HG03565 (cell line): Measurements from ENCODE around the gene SPATA16.
"Not testable (repeated sequence)": the region's sequence is repeated elsewhere in the genome, so short reads cannot be mapped to it uniquely, and the experiment has no call there.

Source experiments
- ATAC-seq: cut with Tn5 transposase; IDR thresholded peaks from one replicate; pipeline ENCODE4 v1.9.1; 2021; ENCODE audit warnings: mild to moderate bottlenecking, moderate library complexity; ENCODE audit not compliant: unreplicated experiment

SPATA16 gene

DNA sequence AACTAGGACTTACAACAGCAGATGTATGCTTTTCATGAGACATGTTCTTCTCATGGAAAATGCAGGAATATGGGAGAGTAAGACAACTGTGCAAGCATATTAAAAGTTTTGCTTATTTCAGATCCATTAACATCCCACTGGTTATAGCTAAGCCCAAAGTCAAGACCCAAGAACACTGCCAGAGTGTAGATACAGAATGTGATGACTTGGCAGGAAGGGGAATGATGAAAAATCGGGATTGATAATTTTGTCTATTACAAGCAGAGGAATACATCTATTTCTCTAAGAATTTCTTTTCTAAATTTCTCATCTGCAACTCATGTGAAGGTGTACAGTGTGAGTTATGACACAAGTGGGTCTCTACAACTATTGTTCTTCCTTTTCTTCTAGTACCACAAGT, 76.4 kb downstream of the SPATA16 start:
- no peak for ATAC-seq

DNA sequence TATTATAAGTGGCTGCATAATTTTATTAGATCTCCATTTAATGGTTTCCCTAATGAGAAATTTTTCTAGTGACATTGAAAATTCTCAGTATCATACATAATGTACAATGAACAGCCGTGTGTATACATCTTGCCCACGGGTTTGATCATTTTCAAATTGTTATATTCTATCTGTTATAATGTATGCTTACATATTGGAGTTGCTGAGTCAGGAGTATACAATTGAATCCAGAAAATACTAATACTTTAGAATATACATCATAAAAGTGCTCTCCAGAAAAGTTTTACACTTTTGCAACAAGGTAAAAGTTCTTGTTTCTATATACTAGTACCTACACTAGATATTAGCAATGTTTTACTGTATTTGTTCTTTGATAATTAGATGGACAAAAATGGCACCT, 82.8 kb downstream of the SPATA16 start:
- ATAC-seq: no peak

DNA sequence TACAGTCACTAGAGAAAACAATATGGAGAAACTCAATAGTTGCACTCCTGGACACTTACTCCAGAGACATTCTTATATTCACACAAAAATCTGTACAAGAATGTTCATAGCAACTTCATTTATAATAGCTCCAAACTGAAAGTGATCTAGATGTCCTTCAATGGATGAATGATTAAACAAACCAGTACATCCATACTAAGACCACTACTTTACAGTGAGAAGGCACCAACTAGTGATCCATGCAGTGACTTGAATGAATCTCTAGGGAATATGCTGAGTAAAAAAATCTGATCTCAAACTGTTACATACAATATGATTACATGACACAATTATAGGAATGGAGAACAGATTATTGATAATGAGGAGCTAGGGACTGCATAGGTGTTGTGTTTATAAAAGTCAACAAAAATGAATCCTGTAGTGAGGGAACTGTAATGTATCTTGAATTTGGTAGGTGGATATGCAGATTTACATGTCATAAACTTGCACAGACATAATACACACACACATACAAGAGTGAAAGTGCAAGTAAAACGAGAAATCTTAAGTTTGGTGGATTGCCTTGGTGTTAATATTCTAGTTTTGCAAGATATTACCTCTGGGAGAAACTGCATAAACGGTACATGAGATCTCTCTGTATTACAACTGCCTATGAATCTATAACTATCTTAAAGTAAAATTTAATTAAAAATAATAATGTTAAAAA, 85.7 kb downstream of the SPATA16 start:
- no peak for ATAC-seq

DNA sequence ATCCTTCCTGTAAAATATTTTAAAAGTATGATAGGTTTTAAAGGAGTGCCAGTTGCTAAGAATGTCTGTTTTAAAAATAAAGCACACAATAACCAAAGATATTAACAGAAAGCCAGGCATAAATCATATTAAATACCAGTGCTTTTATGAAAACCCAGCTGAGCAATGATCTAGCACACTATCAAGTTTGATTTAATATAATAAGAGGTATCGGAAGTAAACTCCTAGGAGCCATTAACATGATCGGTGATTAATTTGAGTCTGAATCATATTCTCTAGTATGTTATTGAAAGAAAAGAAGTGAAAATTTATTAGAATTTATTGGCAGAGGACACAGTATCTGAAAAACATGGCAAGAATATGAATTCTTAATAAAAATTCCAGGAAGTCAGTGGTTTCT, 91.7 kb downstream of the SPATA16 start:
- no peak for ATAC-seq

DNA sequence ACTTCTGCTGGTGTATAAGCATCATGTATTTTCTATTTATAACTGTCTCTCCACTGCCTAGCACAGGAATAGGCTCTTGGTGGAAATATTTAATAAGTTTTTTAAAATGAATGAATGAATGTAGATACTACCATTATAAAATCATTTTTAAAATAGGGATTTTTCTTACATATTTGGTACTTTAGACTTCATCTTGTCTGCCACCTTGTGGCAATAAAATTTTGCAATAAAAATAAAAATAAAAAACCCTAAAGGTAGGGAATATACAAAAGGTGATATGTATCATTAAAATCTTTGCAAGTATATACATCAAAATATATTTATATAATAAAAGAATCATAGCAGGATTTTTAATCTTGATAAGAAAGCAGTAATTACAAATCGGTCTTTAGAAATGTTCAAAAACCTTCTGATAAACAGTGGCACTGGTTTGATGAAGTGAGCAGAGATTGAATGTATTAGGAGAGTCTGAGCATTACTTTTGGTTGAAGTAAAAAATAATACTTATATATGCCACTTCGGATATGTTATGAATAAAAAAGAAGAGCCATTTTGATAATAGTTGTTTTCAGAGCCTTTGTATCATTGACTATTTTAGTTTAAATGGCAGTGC, 95.2 kb downstream of the SPATA16 start:
- ATAC-seq: no peak

DNA sequence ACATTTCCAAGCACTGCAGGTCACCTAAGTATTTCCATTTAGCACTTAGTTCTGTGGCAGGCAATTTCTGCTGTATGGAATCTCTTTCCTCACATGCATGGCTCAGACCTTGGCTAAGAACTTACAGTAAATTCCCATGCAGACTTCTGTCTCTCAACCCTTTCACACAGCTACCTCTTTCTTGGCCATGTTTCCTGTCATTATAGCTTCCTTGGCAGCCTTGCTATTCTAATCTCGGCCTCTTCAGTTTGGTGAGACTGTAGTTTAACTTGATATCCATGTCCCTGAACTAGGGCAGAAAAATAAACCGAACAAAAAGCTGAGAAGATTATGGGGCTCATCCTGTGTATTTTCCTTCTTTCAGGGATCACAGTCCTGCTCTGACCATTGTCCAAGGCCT, 96.0 kb downstream of the SPATA16 start:
- ATAC-seq: no peak

DNA sequence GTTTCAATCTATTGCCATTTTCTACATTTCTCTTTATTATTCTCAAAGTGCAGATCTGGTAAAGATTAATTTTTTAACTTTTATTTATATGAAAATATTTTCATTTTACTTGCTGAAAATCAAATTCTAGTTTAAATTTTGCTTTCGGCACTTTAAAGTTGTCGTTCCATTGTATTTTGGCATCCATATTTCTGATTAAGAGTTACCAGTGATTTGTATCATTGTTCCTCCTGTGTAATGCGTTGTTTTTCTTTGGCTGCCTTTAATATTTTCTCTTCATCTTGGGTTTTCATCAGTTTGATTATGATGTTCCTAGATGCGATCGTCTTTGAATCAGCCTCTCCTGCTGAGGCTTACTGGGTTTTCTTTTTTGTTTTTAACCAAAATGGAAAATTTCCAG, 97.3 kb downstream of the SPATA16 start:
- ATAC-seq: no peak

DNA sequence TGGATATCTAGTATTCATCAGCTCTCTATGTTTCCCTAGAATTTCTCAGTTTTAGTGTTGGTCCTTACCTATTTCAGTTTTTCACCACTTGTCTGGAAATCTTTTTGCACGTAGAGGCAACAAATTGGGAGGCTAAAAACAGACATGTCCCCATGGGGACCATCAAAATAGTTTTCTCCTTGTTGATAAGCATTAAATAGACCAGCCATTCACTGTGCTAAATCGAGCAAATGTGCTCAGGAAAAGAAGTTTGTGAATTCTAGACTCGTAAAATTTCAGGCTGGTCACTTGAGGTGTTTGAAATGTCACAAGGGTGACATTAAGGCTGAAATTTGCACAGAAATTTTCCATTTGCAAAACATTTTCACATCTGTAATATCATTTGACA, 102.6 kb downstream of the SPATA16 start:
- ATAC-seq: no peak

DNA sequence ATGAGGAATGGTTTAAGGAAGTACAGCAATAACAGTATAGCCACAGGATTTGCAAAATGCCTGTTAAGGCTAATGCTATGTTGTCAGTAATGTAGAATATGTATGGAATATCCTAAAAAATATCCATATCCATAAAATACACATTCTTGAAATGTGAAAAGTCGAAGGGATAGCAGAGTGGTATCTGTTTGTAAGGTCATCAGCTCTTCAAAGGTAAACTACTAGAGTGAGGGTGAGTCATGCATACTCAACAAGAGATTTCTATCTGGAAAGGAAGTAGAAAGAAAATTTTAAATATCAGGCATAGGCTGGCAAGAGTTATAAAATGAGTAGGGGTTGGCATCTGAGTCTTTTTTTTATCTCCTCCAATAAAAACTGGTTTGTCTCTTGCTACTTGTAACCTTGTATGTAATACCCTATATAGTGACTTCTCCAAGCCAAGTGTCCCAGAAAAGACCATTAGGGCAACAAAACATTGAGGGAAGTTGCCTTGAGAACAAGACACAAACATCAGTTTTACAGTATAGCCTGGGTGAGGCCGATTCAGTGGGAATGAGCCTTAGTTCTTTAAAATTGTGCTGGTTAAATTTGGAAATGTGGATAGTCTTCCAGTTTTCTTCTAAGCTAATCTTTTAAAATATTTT, 103.1 kb downstream of the SPATA16 start:
- no peak for ATAC-seq

DNA sequence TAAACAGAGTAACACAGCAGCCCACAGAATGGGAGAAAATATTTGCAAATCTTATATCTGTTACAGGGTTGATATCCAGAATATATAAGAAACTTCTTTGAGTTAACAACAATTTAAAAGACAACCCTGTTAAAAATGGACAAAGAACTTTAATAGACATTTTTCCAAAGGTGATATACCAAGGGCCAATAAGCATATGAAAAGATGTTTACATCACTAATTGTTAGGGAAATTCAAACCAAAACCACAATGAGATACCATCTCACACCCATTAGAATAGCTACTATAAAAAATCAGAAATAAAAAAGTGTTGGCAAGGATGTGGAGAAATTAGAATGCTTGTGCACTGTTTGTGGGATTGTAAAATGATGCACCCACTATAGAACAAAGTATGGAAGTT, 110.8 kb downstream of the SPATA16 start:
- no peak for ATAC-seq

DNA sequence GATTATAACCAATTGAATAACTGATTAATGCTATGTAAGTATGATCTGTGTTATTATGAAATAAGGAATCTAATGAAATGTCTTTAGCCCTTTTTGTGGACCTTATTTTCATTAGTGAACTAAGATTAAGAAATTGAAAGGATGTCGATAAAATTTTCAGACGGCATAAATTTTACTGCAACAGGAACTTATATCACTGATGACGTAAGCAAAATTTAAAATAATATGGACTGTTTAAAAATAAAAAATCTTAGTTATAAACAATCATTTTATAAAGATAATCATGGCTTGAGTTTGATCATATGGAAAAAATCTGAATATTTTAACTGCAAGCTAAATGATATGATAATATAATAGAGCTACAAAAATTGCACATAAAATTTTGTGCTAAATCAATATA, 112.7 kb downstream of the SPATA16 start:
- ATAC-seq: no peak

DNA sequence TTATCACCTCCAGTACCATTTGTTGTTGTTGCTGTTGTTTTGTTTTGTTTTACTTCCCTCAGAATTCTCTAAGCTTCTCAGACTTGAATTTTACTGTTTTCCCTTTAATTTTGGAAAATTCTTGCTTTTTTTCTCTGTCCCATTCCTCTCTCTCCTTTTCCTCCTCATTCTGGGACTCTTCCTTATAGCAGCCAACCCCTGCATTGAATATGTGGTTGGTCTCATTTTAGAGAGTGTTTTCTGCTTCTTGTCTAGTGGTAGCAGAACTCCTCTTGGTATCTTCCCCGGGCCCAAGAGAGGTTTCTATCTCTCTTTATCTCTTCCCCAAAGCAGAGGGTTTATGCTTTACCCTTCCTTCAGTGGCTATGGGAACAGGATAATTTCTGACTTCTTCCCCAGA, 113.6 kb downstream of the SPATA16 start:
- ATAC-seq: no peak

DNA sequence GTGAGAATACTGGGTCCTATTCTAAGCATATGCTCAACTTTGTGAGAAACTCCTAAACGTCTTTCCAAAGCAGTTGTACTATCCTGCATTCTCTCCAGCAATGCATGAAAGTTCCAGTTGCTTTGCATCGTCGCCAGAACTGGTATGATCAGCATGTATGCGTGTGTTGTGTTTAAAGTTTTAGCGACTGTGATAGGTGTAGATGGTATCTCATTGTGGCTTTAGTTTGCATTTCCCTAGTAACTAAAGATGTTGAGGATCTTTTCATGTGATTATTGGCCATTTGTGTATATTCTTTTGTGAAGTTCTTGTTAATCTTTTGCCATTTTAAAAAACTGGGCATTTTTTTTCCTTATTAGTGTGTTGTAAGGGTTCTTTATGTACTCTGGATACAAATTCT, 115.1 kb downstream of the SPATA16 start:
- ATAC-seq: no peak

DNA sequence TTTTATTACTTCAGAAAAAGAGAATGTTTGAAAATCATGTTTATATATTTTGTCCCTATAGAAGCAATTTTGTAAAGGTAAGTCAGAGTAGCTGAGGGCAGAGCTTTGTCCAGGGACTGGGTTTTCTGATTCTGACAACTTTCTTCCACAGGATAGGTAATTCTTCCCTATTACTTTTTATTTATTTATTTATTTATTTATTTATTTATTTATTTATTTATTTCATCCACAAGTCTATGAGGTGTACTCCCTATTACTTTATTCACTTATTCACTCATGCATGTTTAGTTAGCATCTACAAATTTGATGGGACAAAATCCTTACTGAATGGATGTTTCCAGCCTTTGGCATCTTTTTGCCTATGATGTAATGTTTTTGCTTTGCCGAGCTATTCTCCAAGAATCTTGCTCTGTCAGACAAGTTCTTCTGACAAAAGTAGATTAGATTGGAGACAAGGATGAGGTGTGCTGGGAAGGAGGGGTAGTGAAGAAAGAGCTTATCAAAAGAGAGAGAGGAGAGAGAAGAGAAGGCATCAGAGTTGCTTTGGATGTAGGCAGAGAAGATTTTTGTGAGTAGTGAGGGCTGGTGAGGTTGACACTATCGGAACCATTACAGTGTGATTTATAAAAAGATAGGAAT, 119.4 kb downstream of the SPATA16 start:
- no peak for ATAC-seq

DNA sequence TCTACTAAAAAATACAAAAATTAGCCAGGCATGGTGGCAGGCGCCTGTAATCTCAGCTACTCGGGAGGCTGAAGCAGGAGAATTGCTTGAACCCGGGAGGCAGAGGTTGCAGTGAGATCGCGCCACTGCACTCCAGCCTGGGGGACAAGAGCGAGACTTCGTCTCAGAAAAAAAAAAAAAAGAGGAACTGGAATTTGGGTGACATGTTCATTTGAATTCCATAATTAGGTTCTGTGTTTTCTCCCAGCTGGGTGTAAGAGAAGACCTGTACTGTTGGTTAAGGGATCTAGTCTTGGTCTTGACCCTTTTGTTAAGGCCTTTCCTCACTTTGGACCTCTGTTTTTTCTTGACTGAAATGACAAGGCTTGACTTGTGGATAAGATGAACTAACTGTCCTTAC, 120.9 kb downstream of the SPATA16 start:
- not testable (repeated sequence) for ATAC-seq

DNA sequence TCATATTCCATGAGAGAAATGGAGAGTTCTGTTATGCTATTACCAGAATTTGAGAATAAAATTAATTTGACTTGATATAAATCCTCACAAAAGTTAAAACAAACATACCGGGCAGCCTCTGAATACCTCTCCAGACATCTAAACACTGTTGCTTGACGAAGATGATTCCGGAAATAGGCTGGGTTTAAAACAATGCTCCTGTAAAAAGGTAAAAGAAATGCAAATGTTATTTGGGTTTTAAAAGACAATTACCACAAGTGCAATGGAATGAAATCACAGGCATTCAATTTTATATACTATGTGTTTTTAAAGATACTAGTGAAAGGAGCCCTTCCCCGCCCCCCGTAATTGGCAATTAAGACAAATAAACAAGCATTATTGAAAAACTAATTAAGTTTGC, 121.7 kb downstream of the SPATA16 start:
- ATAC-seq: no peak

DNA sequence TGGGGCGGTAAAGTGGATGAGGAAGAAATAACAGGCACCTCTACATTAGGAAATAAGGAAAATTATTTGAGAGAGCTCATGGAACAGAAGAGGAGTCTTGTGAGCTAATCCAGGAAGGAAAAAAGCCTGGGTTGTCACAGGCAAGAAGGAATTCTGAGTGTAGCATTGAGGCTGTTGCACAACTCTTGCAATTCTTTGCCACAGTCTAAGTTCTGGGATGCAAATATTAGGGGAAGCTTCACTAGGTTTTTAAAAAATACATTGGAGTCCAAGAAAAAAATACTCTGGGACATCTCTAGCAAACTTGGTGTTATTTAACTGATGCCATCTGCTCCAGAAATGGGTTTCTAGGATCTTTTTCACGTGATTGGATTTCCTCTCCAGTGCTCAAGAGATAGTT, 122.3 kb downstream of the SPATA16 start:
- no peak for ATAC-seq

DNA sequence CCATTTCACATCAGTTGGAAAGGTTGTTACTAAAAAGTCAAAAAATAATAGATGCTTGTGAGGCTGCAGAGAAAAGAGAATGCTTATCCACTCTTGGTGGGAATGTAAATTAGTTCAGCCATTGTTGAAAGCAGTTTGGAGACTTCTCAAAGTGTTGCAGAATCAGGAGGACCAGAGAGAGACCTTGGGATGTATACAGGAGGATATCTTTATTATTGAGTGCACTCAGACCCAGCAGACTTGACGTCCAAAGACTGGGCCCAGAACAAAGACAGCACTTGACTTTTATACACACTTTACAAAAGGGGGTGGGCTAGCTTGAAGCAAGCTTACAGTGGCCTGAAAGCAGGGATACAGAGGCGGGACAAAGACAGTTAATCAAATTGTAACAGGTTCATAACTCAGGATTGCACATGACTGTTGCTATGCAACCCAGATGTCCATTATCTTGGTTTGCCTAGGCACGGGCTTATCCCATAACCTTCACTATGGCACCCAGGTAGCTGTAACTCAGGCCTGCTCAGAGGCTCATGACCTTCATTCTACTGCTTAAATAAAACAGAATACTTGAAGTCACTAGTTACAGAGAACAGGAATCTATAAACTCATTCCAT, 127.7 kb downstream of the SPATA16 start:
- ATAC-seq: no peak

DNA sequence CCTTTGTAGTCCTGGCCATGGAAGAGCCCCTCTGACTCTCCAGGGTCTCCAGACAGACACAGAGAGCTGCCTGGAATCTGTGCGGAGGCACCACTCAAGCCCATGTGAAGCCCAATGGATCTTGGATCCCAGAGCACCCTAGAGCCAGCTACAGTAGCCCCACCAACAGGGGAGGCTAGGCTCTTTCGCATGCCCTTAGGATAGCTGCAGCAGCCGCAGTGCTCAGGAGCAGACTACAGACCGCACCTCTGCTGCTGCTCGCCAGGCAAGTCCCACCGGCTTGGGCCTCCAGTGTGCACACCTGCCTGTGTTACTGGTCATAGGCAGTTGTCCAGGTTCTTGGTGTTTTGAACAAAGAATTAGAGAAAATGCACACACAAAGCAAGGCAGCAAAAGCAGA, 131.6 kb downstream of the SPATA16 start:
- ATAC-seq: no peak

DNA sequence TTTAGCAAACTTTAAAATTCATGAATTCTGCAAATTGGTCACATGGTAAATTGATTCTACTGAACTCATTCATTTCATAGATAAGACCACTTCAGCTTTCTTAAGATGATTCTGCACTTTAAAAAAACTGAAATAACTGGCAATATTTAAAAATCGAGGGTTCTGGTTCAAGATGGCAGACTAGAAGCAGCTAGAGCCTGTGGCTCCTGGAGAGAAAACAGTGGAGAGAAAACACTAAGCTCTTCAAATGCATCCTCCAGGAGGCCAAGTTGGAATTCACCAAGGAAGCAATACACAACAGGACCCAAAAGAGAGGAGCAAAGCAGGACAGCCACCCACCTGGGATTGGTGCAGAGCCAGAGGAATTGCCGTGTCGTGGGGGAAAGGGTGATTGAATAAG, 132.1 kb downstream of the SPATA16 start:
- no peak for ATAC-seq

DNA sequence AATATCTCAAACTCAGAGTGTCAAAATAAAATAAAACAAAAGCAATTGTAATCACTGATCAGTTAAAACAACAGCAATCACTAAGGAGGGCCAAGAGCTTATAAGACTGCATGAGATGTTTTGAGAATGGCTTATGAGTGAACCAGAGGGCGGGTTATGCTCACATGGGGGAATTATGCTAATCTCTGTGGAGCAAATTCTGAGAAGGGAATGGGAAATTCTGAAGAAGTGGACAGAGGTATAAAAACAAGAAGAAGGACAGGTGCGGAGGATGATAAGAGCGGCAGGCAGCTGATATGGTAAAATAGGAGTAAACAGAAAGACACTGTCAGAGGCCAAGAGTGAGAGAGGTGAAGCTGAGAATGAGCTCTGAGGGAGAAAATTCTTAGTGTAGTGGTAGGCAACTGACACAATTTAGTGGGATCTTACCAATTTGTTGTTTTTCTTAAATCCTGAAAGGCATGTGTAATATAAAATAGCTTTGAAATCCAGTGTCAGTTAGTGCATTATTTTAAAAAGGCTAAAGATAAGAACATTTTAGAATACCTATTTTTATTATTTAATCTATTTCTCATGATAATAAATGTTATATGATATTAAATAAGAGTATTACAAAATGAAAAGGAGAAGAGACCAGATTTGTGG, 133.8 kb downstream of the SPATA16 start:
- no peak for ATAC-seq
